ENCODE measurements around the gene CD55.

DNA sequence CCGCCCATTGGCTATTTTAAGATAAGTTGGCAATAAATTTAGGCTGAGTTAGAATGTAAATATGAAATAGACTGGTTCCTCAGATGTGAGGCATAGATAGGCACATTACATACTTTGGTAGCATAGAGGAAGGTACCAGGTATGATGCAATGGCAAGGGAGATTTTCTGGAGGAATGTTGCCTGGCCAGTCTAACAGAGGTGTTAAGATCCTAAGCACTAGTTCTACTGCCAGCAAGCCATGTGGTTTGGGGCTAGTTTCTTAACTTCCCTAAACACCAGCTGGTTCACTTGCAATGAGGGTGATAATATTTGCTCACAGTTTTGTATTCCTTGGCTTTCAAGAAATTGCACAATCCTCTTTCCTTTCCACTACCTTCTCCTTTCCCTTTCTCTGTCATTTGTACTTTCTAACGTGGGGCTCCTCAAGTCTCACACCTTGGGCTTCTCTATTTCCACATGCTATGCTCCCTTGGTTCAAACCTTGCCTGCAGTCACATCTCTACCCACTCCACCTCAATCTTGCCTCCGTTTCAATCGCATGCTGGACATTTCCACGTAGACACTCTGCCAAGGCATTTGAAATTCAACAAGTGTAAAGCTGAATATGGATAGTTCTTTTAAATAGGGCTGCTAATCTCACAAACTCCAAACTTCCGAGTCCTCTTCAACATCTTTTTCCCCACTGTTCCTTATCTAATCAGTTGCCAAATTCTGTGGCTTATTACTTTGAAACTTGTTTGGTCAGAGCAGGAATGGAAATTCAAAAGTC lies 4.7 kb upstream of the CD55 start:
- TF ChIP-seq, protein P1, sequence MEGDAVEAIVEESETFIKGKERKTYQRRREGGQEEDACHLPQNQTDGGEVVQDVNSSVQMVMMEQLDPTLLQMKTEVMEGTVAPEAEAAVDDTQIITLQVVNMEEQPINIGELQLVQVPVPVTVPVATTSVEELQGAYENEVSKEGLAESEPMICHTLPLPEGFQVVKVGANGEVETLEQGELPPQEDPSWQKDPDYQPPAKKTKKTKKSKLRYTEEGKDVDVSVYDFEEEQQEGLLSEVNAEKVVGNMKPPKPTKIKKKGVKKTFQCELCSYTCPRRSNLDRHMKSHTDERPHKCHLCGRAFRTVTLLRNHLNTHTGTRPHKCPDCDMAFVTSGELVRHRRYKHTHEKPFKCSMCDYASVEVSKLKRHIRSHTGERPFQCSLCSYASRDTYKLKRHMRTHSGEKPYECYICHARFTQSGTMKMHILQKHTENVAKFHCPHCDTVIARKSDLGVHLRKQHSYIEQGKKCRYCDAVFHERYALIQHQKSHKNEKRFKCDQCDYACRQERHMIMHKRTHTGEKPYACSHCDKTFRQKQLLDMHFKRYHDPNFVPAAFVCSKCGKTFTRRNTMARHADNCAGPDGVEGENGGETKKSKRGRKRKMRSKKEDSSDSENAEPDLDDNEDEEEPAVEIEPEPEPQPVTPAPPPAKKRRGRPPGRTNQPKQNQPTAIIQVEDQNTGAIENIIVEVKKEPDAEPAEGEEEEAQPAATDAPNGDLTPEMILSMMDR (IDR thresholded peaks at IDR 0.05) = no peak
- no peak for TF ChIP-seq POLR2A (IDR thresholded peaks at IDR 0.05)

All from suprapubic skin (tissue), 3 donors.